RWPE1 (cell line): ENCODE results near the gene MVD.

Experiments
- CTCF ChIA-PET: fragments of 350-600 bp; sonication (Branson Sonifier 250); formaldehyde crosslinking; extraction: SDS; loops from one replicate; lab custom pipeline; 2021; lab: Yijun Ruan, JAX
- POLR2A ChIA-PET: fragments of 400-600 bp; formaldehyde crosslinking; extraction: SDS; loops from one replicate; lab custom pipeline; 2020; ENCODE audit warnings: antibody characterized with exemption; ENCODE audit not compliant: low non-redundant PET; lab: Yijun Ruan, JAX
- DNase-seq: peaks from one replicate; pipeline ENCODE4 v3.0.0; 2012; ENCODE audit warnings: low spot score
- H3K27ac ChIP-seq: fragments of 450-650 bp; 2 replicates; pipeline ENCODE4 v1.5.1; 2017
- TF ChIP-seq, protein P1 (sequence below): fragments of 450-650 bp; conservative IDR thresholded peaks from 2 replicates; pipeline ENCODE4 v1.5.1; 2017; ENCODE audit warnings: low read depth, mild to moderate bottlenecking

MVD gene

DNA sequence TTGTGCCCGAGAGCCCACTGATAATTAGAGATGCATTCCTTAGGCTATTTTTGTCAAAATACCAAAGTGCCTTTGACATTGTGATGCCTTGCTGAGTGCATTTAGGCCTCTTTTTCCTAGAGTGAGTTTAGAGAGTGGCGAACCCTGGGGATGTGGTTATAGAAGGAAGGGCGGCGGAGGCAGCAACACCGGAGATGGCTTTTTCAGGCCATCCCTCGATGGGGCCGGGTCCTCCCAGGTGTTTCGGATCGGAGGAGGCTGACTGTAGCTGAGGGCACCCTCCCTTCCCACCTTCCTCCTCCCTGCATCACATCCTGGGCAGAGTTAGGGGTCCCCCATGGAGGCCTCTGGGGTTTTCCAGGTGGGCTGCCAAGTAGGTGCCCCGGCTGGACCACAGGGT is 30.0 kb upstream of the MVD start:
- H3K27ac ChIP-seq: no peak overlapping the region
- TF ChIP-seq, protein P1, sequence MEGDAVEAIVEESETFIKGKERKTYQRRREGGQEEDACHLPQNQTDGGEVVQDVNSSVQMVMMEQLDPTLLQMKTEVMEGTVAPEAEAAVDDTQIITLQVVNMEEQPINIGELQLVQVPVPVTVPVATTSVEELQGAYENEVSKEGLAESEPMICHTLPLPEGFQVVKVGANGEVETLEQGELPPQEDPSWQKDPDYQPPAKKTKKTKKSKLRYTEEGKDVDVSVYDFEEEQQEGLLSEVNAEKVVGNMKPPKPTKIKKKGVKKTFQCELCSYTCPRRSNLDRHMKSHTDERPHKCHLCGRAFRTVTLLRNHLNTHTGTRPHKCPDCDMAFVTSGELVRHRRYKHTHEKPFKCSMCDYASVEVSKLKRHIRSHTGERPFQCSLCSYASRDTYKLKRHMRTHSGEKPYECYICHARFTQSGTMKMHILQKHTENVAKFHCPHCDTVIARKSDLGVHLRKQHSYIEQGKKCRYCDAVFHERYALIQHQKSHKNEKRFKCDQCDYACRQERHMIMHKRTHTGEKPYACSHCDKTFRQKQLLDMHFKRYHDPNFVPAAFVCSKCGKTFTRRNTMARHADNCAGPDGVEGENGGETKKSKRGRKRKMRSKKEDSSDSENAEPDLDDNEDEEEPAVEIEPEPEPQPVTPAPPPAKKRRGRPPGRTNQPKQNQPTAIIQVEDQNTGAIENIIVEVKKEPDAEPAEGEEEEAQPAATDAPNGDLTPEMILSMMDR: no peak
- no peak for DNase-seq
- CTCF ChIA-PET: no interaction called here
- POLR2A ChIA-PET: no interaction called here

DNA sequence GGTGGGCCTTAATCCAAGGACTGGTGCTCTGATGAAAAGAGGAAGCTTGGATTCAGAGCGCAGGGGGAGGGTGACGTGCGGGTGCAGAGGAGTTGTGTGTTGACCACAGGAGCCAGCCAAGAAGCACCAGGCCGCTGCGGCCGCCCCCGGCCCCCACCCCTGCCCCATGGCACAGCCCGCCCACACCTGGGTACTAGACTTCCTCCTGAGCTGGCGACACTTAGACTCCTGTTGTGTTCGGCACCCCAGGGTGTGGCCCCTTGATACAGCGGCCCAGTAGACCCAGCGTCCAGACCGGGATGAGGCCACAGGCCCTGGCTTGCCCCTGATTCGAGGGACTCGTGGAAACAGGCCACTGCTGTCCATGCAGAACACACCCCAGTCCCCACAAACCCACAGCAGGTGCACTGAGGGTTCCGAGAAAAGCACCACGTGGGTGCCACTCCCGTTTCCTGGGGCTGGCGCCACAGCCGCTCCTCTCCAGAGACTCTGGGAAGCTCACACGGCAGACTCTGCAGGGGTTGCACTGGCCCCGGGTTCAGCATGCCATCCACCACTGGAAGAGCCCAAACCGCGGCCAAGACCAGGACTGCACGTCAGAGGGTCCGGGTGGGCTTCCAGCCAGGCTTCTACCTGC is 29.2 kb upstream of the MVD start:
- TF ChIP-seq, protein P1: no peak
- no peak overlapping the region for H3K27ac ChIP-seq
- POLR2A ChIA-PET: no interaction called here
- DNase-seq: no peak
- CTCF ChIA-PET: no interaction called here

DNA sequence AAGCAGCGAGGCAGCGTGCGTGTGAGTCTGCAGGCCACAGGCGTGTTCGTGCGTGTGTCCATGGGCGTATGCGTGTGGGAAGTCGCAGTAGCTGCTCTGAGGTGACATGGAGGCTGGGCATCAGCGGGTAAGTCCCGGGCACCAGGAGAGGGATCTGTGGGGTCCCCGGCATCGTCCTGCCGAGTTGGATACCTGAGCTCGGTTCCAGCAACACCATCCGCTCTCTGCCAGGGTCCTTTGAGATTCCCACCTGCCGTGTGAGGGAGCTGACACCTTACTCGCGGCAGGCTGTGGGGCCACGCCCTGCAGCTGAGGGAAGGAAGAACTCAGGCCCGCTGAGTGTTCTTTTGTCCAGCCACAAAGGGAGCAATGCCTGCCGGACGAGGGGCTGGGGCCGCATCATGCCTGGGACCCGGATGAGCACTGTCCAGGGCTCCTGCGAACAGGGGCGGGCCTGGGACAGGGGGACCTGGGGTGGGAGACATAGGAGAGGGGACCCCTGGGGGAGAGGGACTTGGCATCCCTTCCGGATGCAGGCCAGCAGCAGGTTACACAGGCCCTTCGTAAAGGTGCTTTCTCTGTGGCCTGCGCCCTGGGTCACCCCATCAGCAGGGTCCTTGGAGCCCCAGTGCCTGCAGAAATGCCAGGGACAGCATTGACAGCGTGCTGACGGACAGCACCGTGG is 28.4 kb upstream of the MVD start:
- TF ChIP-seq, protein P1: no peak
- CTCF ChIA-PET: no interaction called here
- DNase-seq: no peak
- POLR2A ChIA-PET: no interaction called here
- no peak overlapping the region for H3K27ac ChIP-seq

DNA sequence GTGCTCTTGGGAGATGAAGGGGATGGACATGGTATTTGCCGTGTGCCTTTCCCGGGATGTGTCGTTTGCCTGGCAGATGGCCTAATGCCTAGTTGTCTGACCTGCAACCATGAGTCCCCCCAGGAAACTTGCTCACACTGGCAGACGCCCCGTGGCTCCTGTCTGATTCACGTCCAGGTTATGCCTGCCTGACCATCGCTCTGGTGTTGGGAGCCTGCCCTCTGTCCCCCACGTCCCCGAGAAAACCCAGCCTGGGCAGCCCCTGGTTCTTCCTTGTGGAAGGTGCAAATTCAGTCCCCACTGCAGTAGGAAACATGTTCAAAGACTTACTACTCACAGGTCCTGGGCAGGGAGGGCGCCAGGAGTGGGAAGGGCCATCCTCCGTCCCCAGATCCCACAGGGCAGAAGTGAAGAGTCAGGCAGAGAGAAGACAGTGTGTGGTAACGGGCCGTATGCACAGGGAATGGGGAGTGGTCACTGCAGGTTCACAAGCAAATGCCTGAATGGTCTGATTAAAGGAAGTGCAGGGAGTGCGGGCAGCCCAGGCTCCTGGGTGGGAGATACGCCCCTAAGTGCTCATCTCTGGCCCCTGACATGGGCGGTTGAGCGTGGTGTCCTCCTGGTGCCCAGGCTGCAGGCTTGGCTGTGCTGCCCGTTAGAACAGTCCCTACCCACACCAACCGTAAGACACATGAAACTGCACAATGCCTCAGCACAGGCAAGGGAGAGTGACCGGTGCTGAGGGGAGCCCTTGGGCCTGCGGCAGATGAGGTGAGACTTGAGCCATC is 27.6 kb upstream of the MVD start:
- CTCF ChIA-PET: no interaction called here
- H3K27ac ChIP-seq: no peak overlapping the region
- DNase-seq: no peak
- TF ChIP-seq, protein P1: no peak
- POLR2A ChIA-PET: no interaction called here

DNA sequence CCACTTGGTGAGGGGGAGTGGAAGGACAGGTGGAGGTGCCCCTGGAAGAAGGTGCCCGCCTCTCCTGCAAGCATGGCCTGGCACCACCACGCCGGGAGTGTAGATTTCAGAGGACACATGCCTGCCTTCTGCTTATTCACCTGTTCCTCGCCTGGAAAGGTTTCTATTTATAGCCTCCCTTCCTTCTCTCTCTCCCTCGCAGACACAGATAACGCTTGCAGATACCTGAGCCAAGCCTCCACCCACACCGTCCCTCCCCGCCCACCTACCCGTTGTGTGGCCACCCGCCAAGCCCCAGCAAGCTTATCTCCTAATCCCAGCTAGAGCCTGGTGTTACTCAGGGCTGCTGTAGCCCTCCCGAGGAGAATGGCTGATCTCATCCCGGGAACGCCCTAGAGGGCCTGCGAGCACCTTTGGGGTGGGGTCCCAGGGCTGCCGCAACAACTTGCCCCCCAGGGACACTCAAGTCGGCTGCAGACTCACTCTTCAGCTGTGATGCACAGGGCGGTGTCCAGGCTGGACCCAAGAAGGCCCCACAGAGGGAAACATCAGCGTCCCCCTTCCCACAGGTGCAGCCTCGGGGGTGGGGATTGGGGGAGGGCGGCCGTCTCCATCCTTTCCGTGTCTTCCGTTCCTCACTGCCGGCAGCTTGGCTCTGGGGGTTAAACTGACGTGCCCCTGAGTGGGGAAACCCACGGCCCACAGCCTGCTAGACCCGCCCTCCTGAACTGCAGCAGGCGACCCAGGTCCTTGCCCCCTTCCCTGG is 25.3 kb upstream of the MVD start:
- POLR2A ChIA-PET: no interaction called here
- TF ChIP-seq, protein P1: no peak
- CTCF ChIA-PET: no interaction called here
- H3K27ac ChIP-seq: no peak overlapping the region
- no peak for DNase-seq

DNA sequence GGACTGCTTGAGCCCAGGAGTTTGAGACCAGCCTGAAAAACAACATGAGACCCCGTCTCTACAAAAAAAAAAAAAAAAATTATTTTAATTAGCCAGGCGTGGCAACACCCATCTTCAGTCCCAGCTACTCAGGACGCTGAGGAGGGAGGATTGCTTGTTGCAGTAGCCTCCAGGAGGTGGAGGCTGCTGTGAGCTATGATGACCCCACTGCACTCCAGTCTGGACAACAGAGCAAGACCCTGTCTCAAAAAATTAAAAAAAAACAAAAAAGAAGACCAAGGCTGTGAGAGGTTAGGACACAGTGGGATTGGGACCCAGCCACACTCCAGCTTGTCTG is 24.8 kb upstream of the MVD start:
- ChIA-PET CTCF (interaction anchor here (0.9 to 1.0 kb wide), 2 partner anchors 10 to 13 kb away, joined by 5 read pairs; no protein-coding TSS in a partner anchor), POLR2A (no interaction called here)
- DNase-seq: no peak
- TF ChIP-seq, protein P1: no peak
- no peak overlapping the region for H3K27ac ChIP-seq
